ENCODE data around the gene CCDC188.

GRCh38 chr22:20136603-20136873 is 14.3 kb downstream of the CCDC188 start:
- TF ChIP-seq, protein P1, sequence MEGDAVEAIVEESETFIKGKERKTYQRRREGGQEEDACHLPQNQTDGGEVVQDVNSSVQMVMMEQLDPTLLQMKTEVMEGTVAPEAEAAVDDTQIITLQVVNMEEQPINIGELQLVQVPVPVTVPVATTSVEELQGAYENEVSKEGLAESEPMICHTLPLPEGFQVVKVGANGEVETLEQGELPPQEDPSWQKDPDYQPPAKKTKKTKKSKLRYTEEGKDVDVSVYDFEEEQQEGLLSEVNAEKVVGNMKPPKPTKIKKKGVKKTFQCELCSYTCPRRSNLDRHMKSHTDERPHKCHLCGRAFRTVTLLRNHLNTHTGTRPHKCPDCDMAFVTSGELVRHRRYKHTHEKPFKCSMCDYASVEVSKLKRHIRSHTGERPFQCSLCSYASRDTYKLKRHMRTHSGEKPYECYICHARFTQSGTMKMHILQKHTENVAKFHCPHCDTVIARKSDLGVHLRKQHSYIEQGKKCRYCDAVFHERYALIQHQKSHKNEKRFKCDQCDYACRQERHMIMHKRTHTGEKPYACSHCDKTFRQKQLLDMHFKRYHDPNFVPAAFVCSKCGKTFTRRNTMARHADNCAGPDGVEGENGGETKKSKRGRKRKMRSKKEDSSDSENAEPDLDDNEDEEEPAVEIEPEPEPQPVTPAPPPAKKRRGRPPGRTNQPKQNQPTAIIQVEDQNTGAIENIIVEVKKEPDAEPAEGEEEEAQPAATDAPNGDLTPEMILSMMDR (IDR thresholded peaks at IDR 0.05; ENCODE audit: insufficient read depth, low read depth, low read length) = no peak
- no peak for TF ChIP-seq EZH2 (IDR thresholded peaks at IDR 0.05; ENCODE audit: insufficient read depth, low read length)
